Measurements from ENCODE around the gene EREG.
"Not testable (repeated sequence)": the region's sequence is repeated elsewhere in the genome, so short reads cannot be mapped to it uniquely, and the experiment has no call there.

EREG gene, protein sequence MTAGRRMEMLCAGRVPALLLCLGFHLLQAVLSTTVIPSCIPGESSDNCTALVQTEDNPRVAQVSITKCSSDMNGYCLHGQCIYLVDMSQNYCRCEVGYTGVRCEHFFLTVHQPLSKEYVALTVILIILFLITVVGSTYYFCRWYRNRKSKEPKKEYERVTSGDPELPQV

DNA sequence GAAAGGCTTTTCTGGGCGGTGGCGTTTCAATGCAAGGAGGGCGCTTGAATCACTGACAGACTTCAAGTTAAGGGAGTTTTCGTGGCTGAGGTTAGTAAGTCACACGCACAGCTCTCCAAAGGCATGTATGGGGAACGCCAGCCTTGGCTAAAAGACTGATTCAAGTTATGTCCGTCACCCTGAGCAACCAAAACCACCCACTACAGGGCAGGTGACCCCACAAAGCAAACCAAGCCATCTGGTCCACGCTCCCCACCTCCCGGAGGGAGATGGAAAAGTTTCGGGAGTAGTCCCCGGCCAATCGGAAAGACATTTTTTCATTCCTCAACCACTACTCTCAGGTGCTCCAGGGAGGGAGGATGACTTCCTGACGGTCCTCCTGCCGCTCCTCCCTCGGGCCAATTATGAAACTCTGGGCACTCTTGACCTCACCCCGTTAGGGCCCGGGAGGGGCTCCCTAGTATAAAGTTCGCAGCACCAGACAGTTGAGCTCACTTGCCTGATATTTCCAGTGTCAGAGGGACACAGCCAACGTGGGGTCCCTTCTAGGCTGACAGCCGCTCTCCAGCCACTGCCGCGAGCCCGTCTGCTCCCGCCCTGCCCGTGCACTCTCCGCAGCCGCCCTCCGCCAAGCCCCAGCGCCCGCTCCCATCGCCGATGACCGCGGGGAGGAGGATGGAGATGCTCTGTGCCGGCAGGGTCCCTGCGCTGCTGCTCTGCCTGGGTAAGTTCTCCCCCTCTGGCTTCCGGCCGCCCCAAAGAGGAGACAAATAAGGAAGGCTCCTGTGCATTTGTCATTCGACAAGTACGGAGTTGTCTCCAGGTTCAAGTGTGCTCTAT lies at the start of gene EREG:
Gene EREG (plus strand): TSS at position 494 of the 840 bp plus-strand sequence. CDS start 164 bp downstream, at position 658.
- no peak for DNase-seq (ENCODE audit: low spot score)

DNA sequence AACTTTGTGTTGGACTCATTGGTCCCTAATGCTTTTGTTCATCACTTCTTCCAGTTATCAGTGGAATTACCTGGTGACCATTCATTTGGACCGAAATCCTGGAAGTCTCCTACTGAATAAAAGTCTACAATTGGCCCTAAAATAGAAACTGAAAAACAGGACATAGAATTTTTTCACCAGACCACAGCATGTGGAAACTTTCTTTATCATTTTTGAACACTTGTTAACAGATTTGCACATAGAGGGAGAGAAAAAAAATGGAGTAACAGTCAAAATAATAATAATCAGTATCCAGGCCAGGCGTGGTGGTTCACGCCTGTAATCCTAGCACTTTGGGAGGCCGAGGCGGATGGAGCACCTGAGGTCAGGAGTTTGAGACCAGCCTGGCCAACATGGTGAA lies 49.6 kb upstream of the EREG start:
- no peak for DNase-seq (ENCODE audit: low spot score)

DNA sequence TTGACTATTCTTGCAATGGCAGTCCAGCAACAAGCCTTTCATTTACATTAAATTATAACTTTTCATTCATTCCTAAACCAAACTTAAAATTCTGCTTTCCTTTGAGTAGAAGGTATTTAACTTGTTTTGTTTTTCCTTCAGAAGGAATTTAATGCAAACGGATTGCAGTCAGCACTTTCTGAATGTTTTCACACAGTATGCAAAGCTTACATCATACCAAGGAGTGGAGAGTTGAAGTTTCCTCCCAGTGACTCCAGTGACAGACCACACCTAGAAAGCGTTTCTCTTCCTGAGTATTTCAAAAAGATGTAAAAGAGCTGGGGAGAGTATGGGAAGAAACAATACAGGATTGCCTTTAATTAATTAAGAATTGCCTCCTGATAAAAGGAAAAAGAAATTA lies 48.5 kb upstream of the EREG start:
- DNase-seq (ENCODE audit: low spot score) = no peak

DNA sequence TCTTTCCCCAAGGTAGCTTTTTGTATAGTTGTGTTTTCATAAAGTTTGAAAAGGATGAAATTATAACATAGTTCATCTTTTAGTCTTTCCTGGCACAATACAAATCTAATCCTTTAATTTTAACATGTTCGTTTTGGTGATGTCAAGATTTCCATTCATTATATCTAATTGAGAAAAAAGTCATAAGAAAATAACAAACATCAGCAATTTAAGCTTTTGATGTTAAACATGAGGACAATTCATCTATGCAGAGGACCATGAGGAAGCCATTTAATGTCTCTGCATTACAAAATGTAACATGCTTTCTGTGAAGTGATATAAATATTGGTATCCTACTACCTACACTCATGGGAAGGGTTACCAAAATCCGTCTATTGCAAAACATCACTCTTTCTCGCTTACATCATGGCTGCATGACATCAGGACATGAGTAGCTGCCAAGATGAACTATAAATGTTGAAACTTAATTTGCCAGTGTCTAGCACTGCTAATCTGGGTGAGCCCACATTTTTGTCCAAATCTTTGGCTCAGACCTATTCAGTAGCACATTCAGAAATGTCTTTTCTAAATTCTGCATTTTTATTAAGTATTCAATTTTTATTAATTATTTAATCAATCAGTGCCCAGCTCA lies 47.2 kb upstream of the EREG start:
- no peak for DNase-seq (ENCODE audit: low spot score)

DNA sequence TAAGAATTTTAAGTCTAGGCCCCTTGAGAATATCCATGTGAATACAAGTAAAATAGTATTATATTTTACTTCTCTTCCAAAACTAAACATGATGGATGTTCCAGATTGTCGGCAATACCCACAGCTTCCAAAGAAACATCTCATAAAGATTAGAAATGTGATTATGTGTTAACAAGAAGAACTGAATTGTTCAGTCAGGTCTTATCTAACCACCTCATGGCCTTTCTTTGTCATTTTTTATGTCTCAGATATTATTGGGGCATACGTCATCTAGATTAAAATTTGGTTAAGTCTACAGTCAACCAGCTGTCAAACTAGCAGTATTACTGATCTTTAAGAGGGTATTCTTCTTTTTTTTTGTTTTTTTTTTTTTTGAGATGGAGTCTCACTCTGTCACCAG lies 46.7 kb upstream of the EREG start:
- no peak for DNase-seq (ENCODE audit: low spot score)

DNA sequence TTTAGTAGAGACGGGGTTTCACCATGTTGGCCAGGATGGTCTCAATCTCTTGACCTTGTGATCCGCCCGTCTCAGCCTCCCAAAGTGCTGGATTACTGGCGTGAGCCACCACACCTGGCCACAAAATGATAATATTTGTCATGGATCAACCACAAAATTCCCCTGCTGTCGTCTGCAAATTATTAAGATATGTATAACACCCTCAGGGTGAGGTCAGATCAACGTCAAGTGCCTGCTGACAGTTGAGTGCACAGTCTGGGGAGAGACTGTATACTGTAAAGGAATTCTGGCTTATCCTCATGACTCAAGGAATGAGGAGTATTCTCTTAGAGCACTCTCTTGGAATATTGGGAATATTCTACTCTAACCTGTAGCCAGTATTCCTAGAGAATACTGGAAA lies 45.5 kb upstream of the EREG start:
- no peak for DNase-seq (ENCODE audit: low spot score)

DNA sequence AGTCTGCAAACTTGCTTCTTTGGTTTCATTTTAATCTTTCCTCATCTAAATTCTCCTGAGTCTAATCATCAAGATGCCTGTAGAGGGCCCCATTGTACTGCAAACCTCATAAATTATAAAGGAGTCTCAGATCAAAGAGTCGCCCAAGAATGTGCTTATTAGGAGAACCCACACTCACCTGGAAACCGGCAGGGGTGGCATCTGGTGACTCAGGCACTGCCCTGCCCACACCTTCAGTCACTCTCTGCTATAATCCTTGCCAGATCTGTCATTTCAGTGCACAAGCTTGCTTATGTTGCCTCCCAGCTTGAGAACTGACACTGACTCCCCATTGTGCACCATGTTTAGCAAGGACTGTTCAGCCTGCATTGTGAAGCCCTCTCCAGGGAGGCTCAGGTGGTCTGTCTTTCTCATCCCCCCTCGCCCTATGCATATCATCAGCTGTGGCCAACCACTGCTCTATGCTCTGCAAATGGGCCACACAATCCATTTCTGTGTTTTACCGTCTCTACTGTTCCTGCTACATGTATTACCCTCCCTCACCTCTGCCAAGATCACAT lies 44.3 kb upstream of the EREG start:
- peak; percentile 19 for DNase-seq (ENCODE audit: low spot score)

DNA sequence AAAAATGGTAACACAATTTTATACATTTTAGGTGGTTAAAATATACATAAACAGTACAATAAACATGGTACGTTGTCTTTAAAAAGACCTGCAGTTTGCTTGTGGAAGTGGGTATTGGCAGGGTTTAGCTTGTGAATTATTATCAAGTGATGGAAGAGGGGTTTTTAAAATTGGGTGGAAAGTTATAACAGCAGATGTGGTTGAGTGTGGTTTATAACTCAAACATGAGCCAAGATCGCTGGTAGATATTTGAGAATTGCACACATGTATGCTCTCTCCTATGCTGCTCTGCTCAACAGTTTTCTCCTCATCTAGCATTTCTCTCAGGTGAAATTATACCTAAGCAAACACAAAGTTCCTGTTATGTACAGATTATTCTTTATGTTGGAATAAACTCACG lies 42.6 kb upstream of the EREG start:
- no peak for DNase-seq (ENCODE audit: low spot score)

DNA sequence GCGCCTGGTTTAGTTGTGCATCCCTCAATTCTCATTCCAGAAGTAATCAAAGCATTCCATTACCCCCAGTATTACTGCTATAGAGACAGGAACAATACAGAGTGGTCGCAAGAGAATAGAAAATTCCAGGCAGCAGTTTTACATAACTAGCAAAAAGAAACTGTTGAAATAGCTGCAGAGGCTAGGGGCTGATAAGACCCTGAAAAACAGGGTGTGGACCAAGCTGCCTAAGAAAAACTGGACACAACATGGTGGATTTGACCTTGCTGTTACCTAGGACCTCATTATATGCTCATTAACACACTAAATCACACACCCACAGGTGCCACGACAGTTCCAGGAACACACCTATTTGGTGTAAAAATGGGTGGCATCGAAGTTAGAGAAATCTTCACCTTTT lies 41.3 kb upstream of the EREG start:
- no peak for DNase-seq (ENCODE audit: low spot score)

DNA sequence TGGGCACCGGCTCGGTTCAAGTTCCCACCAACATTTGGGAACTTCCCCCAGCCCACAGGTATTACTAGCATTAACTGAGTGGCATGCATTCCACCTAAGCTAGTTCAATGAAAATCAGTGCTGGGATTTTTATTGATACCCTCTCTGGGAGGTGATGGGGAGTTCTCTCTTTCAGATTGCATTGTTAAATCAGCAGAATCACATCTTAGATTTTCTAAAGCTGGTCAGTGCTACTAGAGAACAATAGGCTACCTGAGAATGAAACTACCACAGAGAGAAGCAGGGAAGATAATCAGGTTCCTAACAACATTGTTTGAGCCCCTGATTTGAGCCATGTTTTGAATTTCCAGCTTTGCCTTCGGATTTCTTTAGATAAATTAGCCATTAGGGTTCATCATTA lies 40.7 kb upstream of the EREG start:
- no peak for DNase-seq (ENCODE audit: low spot score)

DNA sequence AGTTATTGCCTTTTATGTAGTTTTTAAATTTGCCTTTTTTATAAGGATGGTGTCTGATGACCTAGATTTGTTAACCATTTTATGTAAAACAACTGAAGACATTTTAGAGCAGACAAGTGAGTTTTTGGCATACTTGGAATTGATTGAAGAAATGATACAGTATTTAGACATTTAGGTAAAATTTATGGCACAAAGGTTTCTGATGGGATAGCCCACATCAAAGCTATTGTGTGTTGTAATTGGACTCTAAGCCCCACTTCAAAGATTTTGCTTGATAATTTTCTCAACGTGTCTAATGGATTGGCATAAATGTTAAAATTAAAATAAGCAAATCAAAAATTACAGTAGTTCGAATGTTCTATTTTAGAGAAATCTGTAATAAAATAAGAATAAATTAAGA lies 39.1 kb upstream of the EREG start:
- no peak for DNase-seq (ENCODE audit: low spot score)

DNA sequence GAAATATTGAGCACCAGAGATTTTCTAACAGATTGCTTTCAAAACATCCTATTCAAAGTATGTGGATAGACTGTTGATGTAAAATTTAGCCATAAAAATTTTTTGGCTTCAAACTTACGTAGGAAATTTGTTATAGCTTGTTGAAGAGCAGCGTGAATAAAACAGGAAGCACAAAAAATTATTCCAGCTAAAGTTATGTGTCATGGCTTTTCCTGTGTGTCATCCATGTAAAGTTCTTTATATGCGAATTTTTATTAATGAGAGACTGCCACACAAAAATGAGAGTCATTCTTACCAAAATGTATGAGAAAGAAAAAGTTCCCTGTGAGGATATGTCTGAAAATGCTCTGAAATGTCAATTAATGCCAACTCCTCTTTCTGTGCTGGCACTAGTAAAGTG lies 37.2 kb upstream of the EREG start:
- no peak for DNase-seq (ENCODE audit: low spot score)

DNA sequence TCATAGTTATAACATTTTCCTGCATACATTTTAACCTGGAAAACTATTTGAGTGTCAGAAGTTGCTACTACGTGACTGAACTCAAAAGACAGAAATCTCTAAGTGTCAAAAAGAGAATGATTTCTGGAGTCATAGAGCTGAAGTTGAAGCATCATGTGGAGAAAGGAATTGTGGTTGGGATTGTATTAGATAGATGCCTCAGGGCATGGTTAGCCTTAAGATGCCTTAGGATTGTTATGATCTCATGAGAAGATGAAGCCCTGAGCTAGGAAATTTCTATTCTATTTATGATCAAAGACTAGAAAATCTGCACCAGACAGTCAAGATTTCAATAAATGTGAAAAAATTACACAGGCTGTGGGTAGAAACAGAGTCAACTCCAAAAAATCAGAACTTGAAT lies 36.4 kb upstream of the EREG start:
- no peak for DNase-seq (ENCODE audit: low spot score)

DNA sequence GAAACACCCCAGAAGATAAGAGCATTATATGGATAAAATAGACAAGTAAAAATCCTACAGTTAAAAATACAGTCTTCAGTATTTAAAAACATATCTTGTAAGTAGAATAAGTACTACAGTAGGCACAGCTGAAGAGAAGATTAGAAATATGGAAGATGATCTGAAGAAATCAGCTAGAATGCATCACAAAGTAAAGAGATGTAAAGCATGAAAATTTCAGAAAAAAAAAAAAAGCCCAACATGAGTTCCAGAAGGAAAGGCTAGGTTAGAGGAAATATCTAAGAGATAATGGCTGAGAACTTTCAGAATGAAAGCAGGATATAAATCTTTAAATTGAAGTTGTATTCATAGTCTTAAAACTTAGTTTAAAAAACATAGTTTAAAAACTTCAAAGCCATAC lies 35.6 kb upstream of the EREG start:
- no peak for DNase-seq (ENCODE audit: low spot score)

DNA sequence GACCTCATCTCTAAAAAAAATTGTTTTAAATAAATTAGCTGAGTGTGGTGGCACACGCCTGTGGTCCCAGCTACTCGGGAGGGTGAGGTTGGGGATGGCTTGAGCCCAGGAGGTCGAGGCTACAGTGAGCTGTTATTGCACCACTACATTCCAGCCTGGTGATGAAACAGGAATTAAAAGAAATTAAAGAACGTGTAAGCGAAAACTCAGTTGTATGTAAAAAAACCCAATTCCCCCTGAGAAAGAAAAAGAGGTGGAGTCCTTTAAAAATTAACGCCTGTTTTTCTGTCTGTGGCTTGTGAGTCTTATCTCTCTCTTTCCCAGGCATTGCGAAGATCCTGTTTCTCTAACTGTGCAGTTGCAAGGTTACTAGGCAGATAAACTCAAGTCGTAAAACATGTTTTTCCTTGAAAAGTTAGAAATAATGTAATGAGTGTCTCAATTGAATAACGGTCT lies 34.6 kb upstream of the EREG start:
- DNase-seq (ENCODE audit: low spot score) = no peak

DNA sequence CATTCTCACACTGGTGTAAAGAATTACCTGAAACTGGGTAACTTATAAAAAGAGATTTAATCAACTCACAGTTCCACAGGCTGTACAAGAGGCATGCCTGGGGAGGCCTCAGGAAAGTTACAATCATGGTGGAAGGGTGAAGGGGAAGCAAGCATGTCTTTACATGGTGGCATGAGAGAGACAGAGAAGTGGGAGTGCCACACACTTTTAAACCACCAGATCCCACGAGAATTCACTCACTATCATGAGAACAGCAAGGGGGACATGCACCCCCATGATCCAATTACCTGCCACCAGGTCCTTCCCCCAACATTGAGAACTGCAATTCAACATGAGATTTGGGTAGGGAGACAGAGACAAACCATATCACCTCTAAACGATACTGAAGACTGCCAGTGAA lies 33.7 kb upstream of the EREG start:
- DNase-seq (ENCODE audit: low spot score) = no peak

DNA sequence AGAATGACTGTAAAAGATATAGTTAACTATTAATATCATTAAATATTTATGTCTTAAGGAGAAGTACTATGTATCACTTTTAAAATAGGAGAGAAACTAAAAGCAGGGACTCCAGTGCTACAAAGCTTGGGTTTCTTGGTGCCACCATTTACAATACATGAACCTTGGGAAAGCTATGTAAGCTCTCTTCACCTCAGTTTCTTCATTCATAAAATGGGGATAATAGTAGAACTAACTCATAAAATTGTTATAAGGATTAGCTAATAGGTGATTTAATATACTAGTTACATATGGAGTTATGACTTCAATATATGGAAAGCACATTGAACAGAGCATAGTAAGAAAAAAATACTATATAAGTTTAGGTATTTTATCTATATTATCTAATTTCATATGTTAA lies 33.0 kb upstream of the EREG start:
- DNase-seq (ENCODE audit: low spot score) = no peak

DNA sequence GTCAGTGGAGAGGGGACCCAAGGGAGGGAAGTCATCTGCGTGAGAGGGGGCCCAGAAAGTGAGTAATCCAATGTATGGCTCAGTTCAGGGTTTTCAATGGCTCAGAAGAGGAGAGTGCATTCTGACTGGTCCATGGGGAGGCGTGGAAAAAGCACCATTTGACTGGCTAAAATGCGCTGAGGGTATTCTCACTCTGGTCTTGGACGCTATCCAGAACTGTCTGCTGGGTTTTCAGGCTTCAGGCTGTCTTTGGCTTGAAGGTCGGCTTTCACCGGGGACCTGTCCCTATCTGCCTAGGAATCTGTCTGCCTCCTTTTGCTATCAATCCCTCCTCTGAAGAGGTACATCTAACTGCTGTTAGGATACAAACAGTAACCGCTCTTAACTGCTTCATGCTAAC lies 30.3 kb upstream of the EREG start:
- no peak for DNase-seq (ENCODE audit: low spot score)

DNA sequence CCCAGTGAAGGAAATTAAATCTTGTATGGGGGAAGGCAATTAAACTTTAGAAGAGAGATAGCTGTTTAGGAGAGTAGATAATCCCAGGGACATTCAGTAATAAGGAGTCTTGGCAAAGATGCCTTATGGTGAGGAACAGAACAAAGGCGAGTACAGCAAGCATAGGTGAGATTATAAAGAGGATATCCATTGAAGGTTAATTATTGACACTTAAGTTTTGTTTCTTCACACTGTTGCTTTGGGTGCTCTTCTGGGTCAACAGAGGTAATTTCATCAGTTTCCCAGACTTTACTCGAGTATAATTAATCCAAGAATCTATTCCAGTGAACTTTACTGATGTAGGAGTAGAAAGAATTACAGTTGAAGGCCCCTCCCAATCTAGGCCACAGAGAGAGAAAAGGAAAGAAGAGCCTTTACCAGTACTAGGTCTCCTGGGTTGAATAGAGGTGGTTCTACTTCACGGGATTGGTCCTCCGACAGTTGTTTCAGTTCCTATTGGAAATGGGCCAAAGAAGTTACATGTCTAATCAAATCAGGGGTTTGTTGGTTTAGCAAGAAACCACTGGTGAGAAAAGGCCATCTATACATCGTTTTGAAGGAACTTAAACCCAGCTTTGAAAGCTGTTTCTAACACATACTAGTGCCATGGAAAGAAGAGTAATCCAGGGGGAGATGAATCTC lies 29.5 kb upstream of the EREG start:
- DNase-seq (ENCODE audit: low spot score) = no peak

DNA sequence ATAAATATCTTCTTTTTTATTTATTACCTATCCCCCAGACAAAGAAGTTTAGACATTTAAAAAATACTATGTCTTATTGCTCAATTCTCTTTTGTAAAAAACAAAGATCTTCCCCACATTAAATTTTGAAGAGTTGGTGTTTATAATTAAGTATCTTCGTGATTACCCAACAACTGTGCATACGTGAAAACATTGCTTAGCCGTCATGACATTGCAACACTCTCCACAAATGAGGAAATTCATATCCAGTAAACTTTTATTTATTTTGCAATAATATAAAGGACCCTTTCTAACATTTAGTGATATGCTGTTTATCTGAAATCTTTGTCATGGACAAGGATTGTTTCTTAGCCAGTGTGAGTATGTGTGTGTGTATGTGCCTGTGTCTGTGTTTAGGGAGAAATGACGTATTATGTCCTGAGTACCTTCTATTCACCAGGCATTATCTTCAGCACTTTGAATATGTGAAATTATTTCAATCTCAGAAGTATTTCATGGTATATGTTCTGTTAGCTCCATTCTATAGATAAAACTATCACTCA lies 26.1 kb upstream of the EREG start:
- no peak for DNase-seq (ENCODE audit: low spot score)

DNA sequence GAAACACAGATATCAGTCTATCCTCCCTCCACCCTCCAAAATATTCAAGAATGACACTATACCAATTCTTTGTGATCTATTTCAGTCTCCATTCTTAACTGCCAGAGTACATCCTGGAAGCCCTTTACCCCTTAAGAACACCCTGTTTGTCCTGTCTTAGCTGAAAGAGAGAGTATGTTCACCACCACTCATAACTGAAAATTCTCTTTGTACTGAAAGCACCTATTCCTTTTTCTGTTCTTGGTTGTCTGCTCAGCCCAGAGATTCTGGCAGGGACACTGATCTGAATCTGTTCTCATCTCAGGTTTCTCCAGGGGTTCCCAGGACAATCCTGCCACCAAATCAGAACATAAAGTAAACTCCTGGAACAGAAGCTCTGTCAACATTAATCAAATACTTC lies 25.4 kb upstream of the EREG start:
- DNase-seq (ENCODE audit: low spot score) = no peak

DNA sequence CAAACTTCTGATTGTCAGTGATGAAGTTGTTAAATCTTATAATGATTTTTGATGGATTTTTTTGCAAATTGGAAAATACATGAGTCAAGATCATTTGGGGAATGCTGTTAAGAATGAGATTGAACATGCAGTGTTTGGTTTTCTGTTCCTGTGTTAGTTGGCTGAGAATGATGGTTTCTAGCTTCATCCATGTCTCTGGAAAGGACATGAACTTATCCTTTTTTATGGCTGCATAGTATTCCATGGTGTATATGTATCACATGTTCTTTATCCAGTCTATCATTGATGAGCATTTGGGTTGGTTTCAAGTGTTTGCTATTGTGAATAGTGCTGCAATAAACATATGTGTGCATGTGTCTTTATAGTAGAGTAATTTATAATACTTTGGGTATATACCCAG lies 24.5 kb upstream of the EREG start:
- DNase-seq (ENCODE audit: low spot score) = not testable (repeated sequence)

Measured in globus pallidus (tissue), 1 donor.